SK-N-MC (cell line): Measurements from ENCODE around the gene MERTK.
"Not testable (repeated sequence)": the region's sequence is repeated elsewhere in the genome, so short reads cannot be mapped to it uniquely, and the experiment has no call there.

Experiments used
- DNase-seq: peaks from one replicate; pipeline ENCODE4 v3.0.0-alpha.2; 2011; ENCODE audit warnings: low read depth, low spot score
- H3K27ac ChIP-seq: fragments of 200-600 bp; sonication (generic); 2 replicates; pipeline ENCODE4 v1.5.1; 2016; ENCODE audit warnings: mixed run types
- H3K36me3 ChIP-seq: fragments of 200-600 bp; sonication (generic); 2 replicates; pipeline ENCODE4 v1.6.1; 2017; ENCODE audit warnings: antibody characterized with exemption, low read length, mixed read lengths; ENCODE audit not compliant: insufficient read depth
- H3K4me3 ChIP-seq: fragments of 200-600 bp; sonication (generic); 2 replicates; pipeline ENCODE4 v1.5.1; 2016
- H3K9ac ChIP-seq: fragments of 200-600 bp; sonication (generic); 2 replicates; pipeline ENCODE4 v1.8.0; 2017; ENCODE audit warnings: mixed run types, mixed read lengths; ENCODE audit not compliant: insufficient read length
- H3K9me3 ChIP-seq: fragments of 200-600 bp; sonication (generic); 2 replicates; pipeline ENCODE4 v1.6.1; 2017; ENCODE audit warnings: low read depth, mild to moderate bottlenecking, antibody characterized with exemption, low read length, moderate library complexity, mixed read lengths
- EZH2 ChIP-seq: fragments of 200-600 bp; sonication (generic); IDR thresholded peaks from one replicate; pipeline ENCODE4 v1.6.1; 2017; ENCODE audit warnings: antibody characterized with exemption
- FOXP2 ChIP-seq: optimal IDR thresholded peaks from 2 replicates; pipeline ENCODE3; 2011; ENCODE audit warnings: mild to moderate bottlenecking, moderate library complexity; ENCODE audit not compliant: insufficient read depth; ENCODE audit errors: extremely low read length, control extremely low read depth
- POLR2AphosphoS5 ChIP-seq: IDR thresholded peaks from 2 replicates; pipeline ENCODE4 v1.6.1; 2012; ENCODE audit warnings: mild to moderate bottlenecking, low read depth, low read length, borderline replicate concordance

The MERTK gene

DNA sequence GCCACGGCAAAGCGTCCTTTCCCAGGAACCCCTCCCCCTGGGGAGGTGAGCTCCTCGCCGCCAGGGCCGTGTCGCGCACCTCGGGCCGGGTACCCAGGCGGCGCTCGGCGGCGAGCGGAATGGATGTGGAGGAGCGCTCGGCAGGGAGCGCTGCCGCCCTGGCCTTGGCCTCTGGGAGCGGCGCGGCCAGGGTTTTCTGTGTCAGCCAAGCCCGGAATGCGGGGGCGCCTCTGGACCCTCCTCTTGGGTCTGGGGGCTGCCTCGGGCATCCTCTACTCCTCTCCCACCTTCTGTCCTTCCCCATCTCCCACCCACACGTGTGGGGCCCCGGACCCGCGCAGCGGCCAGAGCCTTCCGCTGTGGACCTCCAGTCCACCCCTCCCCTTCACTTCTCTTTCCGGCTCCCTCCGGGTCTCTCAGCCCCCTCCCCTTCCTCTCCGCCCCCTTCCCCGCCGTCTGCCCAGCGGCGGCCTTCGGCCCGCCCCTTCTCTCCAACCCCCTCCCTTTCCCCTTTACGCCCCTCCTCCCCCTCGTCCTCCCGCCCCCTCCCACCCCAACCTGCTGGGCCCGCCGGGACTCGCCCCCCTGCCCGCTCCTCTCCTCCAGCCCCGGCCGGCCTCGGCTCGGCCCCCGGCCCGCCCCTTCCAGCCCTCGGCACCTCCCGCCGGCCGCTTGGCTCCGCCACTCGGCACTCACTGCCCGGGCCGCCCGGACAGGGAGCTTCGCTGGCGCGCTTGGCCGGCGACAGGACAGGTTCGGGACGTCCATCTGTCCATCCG, at the start of gene MERTK:
TSS of gene MERTK (plus strand) at position 684 of the 779 bp plus-strand sequence. CDS start 129 bp downstream, outside the sequence.
- no peak for DNase-seq
- H3K27ac ChIP-seq: no peak within 1 kb of the TSS
- H3K4me3 ChIP-seq: peak within 1 kb of the TSS; percentile 68
- TF ChIP-seq POLR2AphosphoS5 (no peak), EZH2 (no peak), FOXP2 (no peak)
- no peaks in the 10 kb centered on the region for H3K9me3 ChIP-seq
- no peaks in the 10 kb centered on the region for H3K36me3 ChIP-seq
- H3K9ac ChIP-seq: no peak within 1 kb of the TSS

DNA sequence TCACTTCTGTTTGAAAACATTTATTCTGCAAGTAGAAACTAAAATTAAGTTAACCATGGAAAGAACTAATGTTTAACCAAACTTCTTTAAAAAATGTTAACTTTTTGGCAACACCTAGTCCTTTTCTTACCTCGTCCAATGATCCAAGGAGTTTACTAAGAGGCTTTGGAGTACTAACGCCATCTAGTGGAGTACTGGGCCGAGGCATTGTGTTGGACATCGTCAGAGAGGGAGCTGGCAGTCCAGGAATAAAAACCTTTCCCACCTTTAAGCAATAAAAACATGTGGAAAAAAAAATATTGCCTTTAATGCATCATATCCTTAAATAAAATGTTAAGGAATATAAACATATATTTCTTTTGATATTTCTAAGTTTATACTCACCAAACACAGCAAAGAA, 47.8 kb upstream of the MERTK start:
- not testable (repeated sequence) for H3K27ac ChIP-seq, H3K9me3 ChIP-seq, DNase-seq, H3K4me3 ChIP-seq, H3K36me3 ChIP-seq, H3K9ac ChIP-seq

GRCh38 chr2:111852544-111852943, 45.9 kb upstream of the MERTK start:
- H3K9me3 ChIP-seq, DNase-seq, H3K27ac ChIP-seq, H3K9ac ChIP-seq, H3K4me3 ChIP-seq: not testable (repeated sequence)
- H3K36me3 ChIP-seq: peaks cover 13% of the 10 kb centered on the region; the same call in 1 of the 2 replicates

DNA sequence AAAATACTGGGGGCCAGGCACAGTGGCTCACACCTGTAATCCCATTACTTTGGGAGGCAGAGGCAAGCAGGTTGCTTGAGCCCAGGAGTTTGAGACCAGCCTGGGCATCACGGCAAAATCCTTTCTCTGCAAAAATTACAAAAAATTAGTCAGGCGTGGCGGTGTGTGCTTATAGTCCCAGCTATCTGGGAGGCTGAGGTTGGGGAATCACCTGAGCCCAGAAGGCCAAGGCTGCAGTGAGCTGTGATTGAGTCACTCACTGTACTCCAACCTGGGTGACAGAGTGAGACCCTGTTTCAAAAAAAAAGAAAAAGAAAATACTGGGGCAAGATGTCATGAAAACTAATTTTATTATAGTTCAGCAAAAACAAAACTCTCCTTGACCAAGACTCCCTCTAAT, 38.4 kb upstream of the MERTK start:
- not testable (repeated sequence) for DNase-seq, H3K4me3 ChIP-seq, H3K9me3 ChIP-seq, H3K9ac ChIP-seq, H3K27ac ChIP-seq
- peaks cover 14% of the 10 kb centered on the region for H3K36me3 ChIP-seq

- not testable (repeated sequence) for H3K4me3 ChIP-seq, H3K9me3 ChIP-seq, DNase-seq, H3K27ac ChIP-seq, H3K9ac ChIP-seq, H3K36me3 ChIP-seq
These were observed 33.3 kb upstream of the MERTK start for GRCh38 chr2:111865124-111865523.

GRCh38 chr2:111872806-111873205, 25.6 kb upstream of the MERTK start:
- DNase-seq, H3K9me3 ChIP-seq, H3K27ac ChIP-seq, H3K4me3 ChIP-seq, H3K9ac ChIP-seq: not testable (repeated sequence)
- peaks cover 27% of the 10 kb centered on the region for H3K36me3 ChIP-seq

GRCh38 chr2:111883661-111884591, 14.5 kb upstream of the MERTK start, which contains the start of gene ANAPC1:
TSS of gene ANAPC1 (minus strand) at chr2:111884193. CDS start at chr2:111880825, 3,368 bp downstream.
- Histone ChIP-seq H3K9ac (peak within 1 kb of the TSS; percentile 85), H3K9me3 (no peaks in the 10 kb centered on the region), H3K27ac (peak within 1 kb of the TSS; percentile 81), H3K4me3 (peak within 1 kb of the TSS; percentile 87), H3K36me3 (no peaks in the 10 kb centered on the region; the same call in 1 of the 2 replicates)
- DNase-seq: no peak
- peak; percentile 98 for TF ChIP-seq POLR2AphosphoS5
- TF ChIP-seq FOXP2: peak; percentile 78
- TF ChIP-seq EZH2: no peak

GRCh38 chr2:111884592-111884964, 13.8 kb upstream of the MERTK start:
- no peak for DNase-seq
- peak overlapping the region; percentile 87 for H3K4me3 ChIP-seq
- peak overlapping the region; percentile 42; the same call in 1 of the 2 replicates for H3K27ac ChIP-seq
- peak overlapping the region; percentile 85 for H3K9ac ChIP-seq
- TF ChIP-seq EZH2 (no peak), POLR2AphosphoS5 (no peak), FOXP2 (no peak)
- H3K9me3 ChIP-seq: no peaks in the 10 kb centered on the region
- H3K36me3 ChIP-seq: no peaks in the 10 kb centered on the region; the same call in 1 of the 2 replicates

DNA sequence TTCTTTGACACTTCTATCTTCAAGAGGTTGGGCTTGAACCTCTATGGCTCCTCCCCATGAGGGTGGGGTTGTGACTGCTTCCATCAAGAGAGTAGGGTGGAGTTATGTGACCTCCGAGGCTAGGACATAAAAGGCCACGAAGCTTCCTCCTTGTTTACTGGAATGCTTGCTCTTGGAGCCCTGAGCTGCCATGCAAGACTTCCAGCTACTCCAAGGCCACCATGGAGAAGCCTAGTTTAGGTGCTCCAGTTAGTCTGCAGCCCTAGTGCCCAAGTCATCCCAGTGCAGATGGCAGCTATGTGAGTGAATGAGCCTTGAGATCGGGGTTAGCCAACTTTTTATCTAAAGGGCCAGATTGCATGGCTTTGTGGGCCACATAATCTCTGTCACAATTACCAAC, 2.4 kb upstream of the MERTK start:
- DNase-seq: no peak
- H3K9ac ChIP-seq: no peak overlapping the region
- H3K27ac ChIP-seq: no peak overlapping the region
- H3K36me3 ChIP-seq: no peaks in the 10 kb centered on the region
- no peak overlapping the region for H3K4me3 ChIP-seq
- H3K9me3 ChIP-seq: no peaks in the 10 kb centered on the region
- no peak for TF ChIP-seq FOXP2
- no peak for TF ChIP-seq EZH2
- no peak for TF ChIP-seq POLR2AphosphoS5
